Ramos (cell line): ENCODE data around the gene SRP72.
"Not testable (repeated sequence)": the region's sequence is repeated elsewhere in the genome, so short reads cannot be mapped to it uniquely, and the experiment has no call there.

Experiments used
- in situ Hi-C: fragments of 300-500 bp; cut with MboI; formaldehyde crosslinking; loops from one replicate; pipeline ENCODE4 v1.14.3; 2022; ENCODE audit warnings: low sequenced_read_pairs; ENCODE audit not compliant: unreplicated experiment

Gene SRP72

DNA sequence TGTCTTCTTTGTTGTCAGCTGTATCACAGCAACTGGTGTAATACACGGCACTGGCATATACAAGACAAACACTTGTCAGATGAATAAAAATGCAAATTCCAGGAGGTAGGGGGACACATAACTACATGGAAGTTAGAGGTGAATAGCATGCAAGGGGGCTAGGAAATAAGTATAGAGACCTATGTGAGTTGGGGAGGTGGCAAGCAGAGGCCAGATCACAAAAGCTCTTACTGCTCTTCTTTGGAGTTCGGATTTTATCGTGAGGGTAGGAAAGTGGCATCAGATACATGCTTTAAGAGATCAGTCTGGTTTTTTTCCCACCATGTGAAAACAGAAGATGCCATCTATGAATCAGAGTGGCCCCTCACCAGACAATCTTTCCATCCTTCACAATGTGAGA is 2.8 kb upstream of the SRP72 start:
- in situ Hi-C loops, result no loop called here

DNA sequence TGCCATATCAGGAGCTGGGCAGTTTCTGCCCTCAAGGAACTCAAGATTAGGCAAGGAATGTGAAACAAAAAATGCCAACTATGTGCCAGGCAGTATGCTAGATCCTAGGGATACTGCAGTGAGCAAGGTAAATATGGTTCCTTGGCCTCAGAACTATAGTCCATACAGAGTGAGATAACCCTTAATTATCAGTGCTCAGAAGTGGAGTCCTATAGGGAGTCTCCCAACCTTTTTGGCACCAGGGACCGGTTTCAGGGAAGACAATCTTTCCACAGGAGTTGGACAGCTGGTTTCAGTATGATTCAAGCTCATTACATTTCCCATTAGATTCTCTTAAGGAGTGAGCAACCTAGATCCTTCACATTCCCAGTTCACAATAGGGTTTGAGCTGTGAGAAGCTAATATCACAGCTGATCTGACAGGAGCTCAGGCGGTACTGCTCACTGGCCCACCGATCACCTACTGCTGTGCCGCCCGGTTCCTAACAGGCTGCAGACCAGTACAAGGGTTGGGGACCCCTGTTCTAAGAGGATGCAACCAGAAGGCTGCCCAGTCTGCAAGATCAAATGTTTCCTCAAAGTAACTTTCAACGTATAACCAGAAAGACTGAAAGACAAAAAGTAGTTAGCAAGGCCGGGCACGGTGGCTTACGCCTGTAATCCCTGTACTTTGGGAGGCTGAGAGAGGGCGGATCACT is 1.7 kb upstream of the SRP72 start:
- in situ Hi-C loops, result no loop called here

- in situ Hi-C loops, result not testable (repeated sequence)
Measured at GRCh38 chr4:56466296-56466761, 1.1 kb upstream of the SRP72 start.

GRCh38 chr4:56466910-56467283 is 520 bp upstream of the SRP72 start:
- in situ Hi-C loops, result no loop called here

DNA sequence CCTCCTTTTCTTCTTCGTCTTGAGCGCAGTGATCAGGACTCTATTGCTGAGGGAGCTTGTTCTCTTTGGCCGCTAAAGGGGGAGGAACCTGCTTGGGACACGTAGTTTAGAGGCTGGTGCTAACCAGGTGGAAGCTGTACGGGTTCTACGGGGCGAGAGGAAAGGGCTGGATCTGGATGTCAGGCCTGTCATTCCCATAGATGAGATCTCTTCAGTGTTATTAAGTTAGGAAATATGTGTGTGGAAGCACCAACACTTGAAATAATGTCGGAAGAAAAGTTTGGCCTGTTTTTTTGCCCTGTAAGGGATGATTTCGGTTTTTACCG is 643 bp downstream of the SRP72 start:
- in situ Hi-C loops, result no loop called here

GRCh38 chr4:56469489-56470210 is 2.2 kb downstream of the SRP72 start:
- in situ Hi-C loops, result no loop called here

DNA sequence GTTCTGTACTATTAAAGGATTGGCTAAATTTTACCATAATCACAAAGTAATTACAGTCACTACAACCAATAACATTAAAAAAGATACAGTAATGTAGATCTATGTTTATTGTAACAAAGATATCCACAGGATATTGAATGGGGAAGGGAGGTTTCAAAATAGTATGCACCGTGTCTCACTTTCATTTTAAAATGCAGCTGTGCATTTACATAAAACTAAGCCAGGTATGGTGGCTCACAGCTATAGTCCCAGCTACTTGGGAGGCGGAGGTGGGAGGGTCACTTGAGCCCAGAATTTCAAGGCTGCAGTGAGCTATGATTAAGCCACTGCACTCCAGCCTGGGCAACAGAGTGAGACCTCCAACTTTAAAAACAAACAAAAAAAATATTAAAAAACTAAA is 8.5 kb downstream of the SRP72 start:
- in situ Hi-C loops, result no loop called here

GRCh38 chr4:56477192-56477702 is 9.8 kb downstream of the SRP72 start:
- in situ Hi-C loops, result no loop called here

DNA sequence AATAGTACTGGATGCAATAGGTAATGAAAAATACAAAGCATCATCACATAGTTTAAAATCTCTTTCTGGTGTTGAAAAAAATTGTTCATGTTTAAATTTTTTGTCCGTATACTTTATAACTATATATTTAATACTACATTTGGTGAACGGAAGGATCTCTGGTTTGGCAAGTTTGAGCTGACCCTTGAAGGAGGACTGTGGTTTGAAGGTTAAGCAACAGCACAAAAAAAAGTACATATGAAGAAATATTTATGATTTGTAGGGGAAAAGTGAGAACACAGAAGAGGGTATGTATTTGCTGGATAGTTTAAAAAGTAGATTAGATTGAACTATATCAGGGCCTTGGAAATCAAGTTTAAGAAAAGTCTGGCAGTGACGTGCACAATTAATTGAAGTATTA is 13.3 kb downstream of the SRP72 start:
- in situ Hi-C loops, result no loop called here

GRCh38 chr4:56496241-56496640 is 28.8 kb downstream of the SRP72 start:
- in situ Hi-C loops, result no loop called here

GRCh38 chr4:56505269-56506130 is 38.1 kb downstream of the SRP72 start, which contains the start of gene ARL9:
Gene ARL9 (plus strand): TSS chr4:56505791. CDS start chr4:56505863, 72 bp downstream.
- in situ Hi-C loops, result no loop called here

GRCh38 chr4:56511098-56511497 is 43.7 kb downstream of the SRP72 start:
- in situ Hi-C loops, result no loop called here

GRCh38 chr4:56512166-56512565 is 44.7 kb downstream of the SRP72 start:
- in situ Hi-C loops, result no loop called here

DNA sequence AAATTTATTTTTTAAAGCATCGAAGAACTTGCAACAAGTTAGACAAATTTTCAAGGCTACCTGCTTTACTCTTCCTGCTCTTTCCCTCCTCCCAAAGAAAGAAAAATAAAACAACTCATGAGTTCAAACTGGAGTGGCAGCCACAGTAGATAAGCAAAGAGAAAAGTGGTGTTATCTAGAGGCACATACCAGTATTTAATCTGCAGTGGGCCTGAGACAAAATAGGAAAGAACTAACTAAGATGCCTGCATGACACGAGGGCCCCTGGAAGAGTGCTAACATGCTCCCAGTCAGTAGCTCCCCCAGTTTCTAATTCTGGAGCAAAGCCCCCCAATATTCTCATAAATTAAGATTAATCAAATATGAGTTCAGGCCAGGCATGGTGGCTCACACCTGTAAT is 46.1 kb downstream of the SRP72 start:
- in situ Hi-C loops, result no loop called here

GRCh38 chr4:56530269-56531148 is 63.1 kb downstream of the SRP72 start:
- in situ Hi-C loops, result no loop called here

DNA sequence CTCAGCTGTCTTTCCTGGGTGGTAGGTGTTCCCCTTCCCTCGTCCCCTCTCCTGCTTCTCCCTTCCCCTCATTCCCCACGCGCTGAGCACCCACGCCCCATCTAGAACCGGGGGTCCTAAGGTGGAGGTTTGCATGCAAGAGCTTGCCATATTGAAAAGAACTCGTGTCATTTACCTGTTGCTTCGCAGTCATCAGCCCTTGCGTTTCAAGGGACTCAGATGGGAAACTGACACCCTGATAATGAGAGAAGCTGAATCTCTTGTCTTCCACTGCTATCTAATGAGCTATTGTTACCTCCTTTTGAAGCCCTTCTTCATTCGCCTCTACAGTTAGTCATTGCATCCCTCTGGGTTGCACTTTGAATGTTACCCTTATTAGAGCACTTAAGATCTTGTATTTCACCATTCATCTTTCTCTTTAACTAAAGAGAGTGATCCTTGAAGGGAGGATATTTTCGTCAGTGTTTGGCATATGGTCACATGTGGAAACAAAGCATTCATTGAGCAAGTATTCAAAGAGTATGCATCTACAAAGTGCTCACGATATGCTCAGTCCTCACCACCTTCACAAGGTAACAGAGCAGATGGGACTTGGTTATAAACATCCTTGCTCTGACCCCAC is 63.8 kb downstream of the SRP72 start:
- in situ Hi-C loops, result no loop called here

DNA sequence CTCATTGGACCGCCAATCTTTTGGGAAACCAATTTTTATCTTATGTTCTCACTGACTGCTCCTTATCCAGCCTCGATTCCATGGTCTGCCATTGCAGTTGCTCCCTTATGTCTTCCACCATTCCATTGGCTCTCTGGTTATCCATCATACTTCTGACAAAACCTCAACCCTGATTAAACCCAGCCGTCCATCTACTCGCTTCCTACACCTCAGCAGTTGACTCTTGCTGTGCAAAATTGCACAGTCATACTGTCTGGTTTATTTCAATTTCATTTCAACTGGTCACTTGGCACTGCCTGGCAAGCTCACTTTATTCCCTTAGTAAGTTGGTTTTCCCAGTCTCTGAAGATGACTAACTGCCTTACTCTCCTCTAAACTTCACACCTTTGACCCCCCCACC is 64.4 kb downstream of the SRP72 start:
- in situ Hi-C loops, result no loop called here

- in situ Hi-C loops, result no loop called here
Measured at GRCh38 chr4:56532239-56532638, 64.8 kb downstream of the SRP72 start.

DNA sequence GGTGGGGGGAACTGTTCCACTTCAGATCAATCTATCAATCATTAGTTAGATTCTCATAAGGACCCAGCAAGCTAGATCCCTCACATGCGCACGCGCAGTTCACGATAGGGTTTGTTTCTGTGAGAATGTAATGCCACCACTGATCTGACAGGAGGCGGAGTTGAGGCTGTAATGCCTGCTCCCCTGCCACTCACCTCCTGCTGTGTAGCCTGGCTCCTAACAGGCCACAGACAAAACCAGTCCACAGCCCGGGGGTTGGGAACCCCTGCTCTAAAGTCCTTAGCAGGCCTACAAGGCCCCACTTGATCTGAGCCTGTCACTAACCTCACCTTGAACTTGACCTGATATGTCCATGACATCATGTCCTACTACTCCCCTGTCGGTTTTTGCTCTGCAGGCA is 68.5 kb downstream of the SRP72 start:
- in situ Hi-C loops, result no loop called here
